A673 (cell line): ENCODE measurements around the gene SLC47A2.

Experiments used
- CTCF ChIP-seq: fragments of 300-800, 200-600 bp; sonication (generic); conservative IDR thresholded peaks from 2 replicates; pipeline ENCODE4 v1.5.1; 2017; ENCODE audit warnings: low read depth, mild to moderate bottlenecking, antibody characterized with exemption, low read length, moderate library complexity, mixed read lengths
- EZH2 ChIP-seq: fragments of 200-600 bp; sonication (generic); IDR thresholded peaks from 2 replicates; pipeline ENCODE4 v1.6.1; 2017; ENCODE audit warnings: borderline replicate concordance, low read depth, mild to moderate bottlenecking, mixed read lengths, antibody characterized with exemption, low read length; ENCODE audit not compliant: poor library complexity, severe bottlenecking

- TF ChIP-seq CTCF (no peak), EZH2 (no peak)
Measured at GRCh38 chr17:19646788-19647696, 69.3 kb downstream of the SLC47A2 start.
